Medulla oblongata (tissue), 1 donor: ENCODE results near the gene SERPINC1.
"Not testable (repeated sequence)": the region's sequence is repeated elsewhere in the genome, so short reads cannot be mapped to it uniquely, and the experiment has no call there.

Source experiments
- DNase-seq: peaks from one replicate; pipeline ENCODE4 v3.0.0-alpha.2; 2015; ENCODE audit errors: extremely low spot score

The SERPINC1 gene

DNA sequence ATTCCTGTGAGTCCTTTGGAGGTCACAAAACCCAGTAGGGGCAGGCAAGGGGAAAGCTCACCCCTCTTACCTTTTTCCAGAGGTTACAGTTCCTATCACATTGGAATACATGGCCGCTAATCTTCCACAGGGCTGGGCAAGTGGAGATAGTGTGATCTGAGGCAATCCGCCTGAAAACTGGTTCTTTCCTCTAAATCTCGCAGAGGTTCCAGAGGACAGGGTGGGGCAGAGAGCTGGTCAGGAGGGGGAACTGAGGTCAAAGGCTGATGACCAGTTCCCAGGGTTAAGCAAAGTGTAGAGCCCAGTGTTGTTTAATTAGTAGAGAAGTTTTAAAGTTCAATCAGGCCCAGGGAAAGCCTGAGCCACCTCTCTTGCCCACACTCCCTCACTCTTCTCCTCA lies at the start of gene SERPINC1:
Gene SERPINC1 (minus strand): TSS at position 179 of the 400 bp plus-strand sequence. CDS start 68 bp downstream, at position 111.
- no peak for DNase-seq

DNA sequence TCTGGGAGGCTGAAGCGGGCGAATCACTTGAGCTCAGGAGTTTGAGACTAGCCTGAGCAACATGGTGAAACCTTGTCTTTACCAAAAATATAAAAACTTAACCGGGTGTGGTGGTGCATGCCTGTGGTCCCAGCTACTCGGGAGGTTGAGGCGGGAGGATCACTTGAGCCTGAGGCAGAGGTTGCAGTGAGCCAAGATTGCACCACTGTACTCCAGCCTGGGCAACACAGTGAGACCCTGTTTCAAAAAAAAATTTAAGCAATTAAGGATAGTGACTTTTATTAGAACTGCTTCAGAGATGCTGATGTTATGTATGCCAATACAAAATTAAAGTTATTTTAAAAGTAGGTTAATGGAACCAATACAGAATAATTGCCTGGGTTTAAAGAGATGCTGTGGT lies 48.8 kb upstream of the SERPINC1 start:
- DNase-seq: not testable (repeated sequence)

DNA sequence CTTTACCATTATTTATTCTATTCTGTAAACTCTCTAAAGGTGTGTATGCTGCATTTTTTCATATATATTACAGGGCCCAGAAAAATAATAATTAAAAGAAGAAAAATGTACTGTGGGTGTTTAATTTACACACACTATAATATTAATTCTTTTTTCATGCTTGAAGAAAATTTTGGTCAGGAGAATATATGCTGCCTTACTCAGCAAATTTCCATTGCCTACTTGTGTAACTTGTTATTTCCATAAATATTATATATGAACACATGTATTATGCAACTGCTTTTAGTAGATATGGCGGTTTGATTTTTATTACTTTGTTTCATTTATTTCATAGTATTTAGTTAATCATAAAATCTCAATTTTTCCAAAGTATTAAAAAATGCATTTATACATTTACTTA lies 46.4 kb upstream of the SERPINC1 start:
- no peak for DNase-seq

DNA sequence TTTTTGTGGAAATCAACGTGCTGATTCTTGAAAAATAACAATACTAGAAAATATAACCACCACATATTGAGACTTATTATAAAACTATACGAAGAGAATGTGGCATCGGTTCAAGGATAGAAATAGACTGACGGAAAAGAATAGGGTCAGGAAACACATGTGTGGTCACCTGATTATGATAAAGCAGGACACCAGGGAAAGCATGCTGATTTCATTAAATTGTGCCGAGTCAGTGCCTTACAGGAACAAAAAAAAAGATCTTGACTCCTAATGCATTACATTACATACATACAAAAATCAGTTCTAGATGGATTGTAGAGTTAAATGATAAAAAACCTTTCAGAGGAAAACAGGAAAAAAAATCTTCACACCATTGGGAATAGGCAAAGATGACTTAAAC lies 43.5 kb upstream of the SERPINC1 start:
- no peak for DNase-seq

DNA sequence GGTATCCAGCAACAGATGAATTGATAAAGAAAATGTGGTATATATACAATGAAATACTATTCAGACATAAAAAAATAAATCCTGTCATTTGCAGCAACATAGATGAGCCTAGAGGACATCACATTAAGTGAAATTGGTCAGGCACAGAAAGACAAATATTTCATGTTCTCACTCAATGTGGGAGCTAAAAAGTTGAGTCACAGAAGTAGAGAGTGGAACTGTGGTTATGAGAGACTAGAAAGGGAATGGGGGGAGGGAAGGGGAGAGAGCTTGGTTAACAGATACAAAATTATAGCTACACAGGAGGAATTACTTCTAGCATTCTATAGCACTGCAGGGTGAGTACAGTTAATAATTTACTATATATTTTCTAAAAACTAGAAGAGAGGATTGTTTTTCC lies 37.1 kb upstream of the SERPINC1 start:
- no peak for DNase-seq

DNA sequence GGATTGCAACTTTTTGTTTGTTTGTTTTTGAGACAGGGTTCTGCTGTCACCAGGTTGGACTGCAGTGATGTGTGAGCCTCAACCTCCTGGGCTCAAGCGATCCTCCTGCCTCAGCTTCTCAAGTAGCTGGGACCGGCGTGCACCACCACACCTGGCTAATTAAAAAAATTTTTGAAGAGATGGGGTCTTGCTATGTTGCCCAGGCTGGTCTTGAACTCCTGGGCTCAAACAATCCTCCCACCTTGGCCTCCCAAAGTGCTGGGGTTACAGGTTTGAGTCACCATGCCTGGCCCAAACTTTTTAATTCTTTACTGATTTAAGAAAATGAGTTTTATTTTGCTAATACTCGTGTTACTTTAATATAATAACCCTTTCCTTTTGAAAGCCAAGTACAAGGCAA lies 31.5 kb upstream of the SERPINC1 start:
- DNase-seq: no peak

DNA sequence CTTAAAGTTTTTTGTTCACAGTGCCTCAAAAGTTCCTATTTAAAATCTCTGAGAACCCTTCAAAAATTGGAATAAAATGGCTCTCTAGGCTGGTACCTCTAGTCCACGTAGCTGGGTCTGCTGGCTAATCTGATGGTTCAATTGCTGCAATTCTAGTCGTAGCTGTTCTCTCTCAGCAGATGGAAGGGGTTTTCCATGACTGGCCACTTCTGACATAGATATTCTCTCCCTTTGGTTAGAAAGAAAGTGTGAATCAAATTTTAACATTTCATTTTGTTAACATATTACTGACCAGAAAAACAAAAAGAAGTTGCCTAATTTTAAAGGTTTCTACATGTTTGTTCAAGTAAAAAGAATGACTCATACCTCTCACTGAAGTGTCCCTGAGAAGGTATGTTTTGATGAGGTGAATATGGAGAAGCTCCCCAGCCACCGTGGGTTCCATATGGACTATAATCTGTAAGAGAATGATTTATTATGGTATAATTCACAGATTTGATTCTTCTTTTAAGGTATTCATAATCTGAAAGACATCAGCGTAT lies 29.3 kb upstream of the SERPINC1 start:
- no peak for DNase-seq

DNA sequence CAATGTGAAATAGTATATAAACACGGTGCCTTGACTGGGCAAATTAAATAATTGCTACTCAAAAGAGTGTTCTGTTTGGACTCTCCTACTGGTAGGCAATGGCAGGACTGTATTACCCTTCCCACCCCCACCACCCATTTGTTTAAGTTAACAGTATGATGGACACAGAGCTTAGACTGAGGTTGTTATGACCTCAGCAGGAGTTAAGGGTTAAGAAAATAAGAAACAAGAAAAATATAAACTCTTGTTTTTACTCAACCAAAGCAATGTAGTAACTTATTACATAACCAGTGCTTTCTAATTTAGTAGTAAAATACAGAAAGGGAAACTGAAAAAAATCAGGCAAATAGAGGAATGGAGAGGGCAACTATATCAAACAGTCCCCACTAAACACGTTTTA lies 19.9 kb upstream of the SERPINC1 start:
- DNase-seq: no peak

DNA sequence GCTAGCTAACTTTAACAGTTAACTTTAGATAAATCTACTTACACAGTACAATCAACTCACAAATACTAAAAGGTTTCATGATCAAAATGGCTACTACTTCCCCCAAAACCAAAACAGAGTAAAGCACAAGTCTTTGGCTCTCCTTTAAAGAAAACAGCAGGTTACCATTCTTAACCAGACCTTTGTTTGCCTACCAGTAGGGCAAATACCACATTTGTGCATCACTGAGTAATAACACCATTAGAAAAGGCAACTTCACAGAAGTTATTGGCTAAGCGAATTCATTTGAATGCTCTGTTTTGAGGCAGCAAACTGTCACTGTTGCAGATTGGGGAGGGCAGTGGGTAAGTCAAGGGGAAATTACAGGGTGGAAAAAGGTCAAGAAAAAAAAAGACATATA lies 17.3 kb upstream of the SERPINC1 start:
- DNase-seq: no peak

DNA sequence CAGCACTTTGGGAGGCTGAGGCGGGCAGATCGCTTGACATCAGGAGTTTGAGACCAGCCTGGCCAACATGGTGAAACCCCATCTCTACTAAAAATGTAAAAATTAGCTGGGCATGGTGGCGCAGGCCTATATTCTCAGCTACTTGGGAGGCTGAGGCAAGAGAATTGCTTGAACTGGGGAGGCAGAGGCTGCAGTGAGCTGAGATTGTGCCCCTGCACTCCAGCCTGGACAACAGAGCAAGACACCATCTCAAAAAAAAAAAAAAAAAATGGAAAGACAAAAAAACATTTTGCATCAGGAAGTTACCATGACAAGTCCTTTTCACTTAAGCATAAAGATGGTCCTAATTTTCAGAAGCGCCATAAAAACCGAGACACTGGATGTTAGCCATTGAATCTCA lies 13.4 kb upstream of the SERPINC1 start:
- not testable (repeated sequence) for DNase-seq

DNA sequence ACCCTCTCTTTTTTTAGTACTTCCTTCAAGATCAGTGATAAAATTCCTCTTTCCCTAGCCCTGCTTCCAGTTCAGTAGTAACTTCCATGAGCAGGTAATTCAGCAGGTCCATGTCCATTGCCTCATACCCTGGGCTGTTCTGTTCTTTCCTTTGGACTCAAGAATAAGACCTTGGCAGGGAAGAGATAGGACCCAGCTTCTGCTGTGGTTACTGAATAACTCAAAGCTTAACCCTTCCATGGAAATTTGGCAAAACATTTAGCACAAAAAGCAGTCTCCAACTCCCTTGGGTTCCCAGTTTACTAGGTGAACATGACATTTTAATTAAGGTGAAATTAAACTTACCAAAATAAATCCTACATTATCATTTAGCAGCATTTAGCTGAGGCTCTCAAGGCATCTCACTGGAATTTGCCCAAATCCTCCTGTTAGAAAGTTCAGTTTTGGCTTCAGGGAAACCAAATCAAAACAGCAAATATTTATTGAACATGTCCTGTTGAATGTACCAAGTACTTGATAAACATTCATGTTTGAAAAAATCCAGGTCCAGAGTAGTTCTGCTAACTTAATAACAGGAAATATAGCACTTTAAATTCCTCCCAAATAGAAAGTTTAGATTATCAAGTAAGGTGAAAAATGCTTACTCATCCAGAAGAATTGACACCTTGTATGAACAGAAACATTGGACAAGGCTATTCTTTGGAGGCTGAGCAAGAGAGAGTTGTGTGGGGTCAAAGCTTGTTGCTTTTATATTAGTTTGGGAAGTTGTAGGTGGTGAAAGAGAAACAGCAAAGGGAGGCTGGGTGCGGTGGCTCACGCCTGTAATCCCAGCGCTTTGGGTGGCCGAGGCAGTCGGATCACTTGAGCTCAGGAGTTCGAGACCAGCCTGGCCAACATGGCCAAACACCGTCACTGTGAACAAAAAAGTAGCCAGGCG lies 8.4 kb upstream of the SERPINC1 start:
- no peak for DNase-seq

DNA sequence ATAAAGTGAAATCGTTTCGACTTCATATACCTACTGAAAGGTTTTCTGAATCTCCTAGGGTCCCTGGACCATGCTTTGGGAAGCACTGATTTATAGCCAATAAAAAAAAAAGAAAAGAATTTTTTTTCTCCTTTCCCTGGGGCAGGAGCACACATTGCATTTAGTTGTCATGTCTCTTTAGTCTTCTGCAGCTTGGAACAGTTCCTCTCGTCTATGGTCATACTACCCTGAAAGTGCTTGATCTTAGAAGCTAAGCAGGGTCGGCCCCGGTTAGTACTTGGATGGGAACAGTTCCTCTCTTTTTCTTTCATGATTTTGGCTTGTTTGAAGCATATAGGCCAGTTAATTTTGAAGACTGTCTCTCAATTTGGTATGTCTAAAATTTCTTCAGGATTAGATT lies 3.7 kb upstream of the SERPINC1 start:
- no peak for DNase-seq

DNA sequence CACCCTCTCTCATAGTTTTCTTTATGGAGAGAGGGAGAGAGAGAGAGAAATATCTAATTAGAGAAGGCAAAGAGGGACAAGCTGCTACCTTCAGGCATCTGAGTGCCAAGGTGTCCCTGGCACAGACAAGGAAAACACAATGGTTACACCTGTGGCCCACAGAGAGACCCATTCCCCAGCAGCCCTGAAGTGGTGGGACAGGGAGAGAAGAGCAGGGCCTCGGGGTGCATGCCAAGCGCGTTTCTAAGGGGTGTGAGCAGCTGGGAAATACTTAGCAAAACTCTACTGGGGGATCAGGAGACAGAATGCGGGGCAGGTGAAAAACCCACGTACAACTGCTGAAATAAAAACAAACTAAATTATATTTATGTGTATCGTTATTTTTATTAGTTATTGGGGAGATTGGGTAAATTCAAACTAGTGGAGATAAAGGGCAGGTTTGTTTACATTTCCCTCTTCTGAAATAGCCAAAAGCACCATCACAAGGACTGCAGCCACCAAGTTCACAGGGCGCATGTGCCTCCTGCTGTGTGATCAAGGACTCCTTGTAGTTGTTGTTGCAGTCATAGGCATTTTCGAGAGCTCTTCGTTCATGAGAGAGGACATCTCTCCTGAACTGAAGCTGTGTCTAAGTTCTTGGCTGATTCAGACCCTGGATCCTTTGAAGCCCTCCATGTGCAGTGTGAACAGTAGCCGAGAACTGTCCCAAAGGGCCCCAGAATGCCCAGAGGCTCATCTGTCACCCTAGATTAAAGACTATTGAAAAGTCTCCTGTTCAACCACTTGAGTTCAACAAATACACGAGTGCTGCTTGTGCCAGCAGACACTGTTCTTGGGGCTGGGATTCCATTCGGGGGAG lies 737 bp upstream of the SERPINC1 start:
- no peak for DNase-seq

DNA sequence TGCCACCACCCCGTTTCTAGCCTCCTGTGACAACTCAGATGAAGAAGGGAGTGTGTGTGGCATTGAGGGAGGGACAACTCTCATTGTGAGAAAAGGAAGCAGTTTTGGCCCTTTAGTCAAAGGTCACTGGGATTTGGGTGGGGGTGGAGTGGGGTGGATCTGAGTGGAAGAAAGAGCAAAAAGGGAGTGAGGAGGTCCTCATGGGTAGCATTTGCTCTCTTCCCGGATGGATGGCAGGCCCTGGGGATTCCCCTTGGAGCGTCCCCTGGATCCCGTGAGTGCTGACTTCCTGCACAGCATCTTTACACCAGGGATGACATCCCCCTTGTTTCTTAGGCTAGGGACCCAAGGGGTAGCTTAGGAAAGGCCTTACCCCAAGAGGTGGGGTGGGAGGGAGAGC lies 460 bp downstream of the SERPINC1 start:
- no peak for DNase-seq

DNA sequence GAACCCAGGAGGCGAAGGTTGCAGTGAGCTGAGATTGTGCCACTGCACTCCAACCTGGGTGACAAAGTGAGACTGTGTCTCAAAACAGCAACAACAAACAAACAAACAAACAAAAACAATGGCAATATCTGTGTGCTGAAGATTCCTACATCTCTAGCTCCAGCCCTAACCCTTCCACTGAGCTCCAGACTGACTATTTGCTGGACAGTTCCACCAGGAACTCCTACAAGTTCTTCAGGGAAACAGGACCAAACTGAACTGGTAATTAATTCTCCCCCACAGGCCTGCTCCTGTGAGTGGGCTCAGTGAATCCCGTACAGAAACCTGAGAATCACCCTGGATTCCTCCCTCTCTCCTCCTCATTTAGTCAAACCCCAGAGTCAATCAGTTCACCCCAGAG lies 1.5 kb downstream of the SERPINC1 start:
- DNase-seq: no peak

DNA sequence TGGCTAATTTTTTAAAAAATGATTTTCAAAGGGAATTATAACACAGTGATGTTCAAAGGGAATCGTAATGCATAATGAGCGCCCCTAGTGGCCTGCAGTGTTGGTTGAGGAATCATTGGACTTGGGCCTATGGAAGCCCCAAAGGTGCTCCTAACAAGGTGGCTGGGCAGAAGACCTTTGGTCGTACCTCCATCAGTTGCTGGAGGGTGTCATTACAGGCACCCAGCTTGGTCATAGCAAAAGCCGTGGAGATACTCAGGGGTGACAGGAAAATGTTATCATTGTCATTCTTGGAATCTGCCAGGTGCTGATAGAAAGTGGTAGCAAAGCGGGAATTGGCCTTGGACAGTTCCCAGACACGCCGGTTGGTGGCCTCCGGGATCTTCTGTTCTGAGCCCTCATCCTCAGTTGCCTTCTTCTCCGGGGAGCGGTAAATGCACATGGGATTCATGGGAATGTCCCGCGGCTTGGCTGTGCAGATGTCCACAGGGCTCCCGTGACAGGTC lies 2.7 kb downstream of the SERPINC1 start:
- DNase-seq: no peak

DNA sequence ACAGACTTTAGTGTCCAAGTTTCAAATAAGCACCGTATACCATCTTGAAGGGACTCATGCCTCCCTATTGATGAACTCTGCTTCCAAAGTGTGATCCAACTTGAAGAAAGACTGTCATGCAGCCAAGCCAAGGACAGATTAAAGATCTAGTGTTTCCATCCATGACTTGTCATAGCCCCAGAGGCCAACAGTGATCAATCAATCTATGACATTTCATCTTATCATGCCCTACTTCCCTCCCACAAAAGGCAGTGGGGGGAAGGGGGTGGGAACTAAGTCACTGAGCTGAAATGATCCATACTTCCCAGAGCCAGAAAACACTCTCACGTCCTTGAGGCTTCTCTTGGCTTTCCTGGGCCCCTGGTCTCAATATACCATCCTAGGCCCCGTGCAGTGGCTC lies 4.0 kb downstream of the SERPINC1 start:
- DNase-seq: no peak

DNA sequence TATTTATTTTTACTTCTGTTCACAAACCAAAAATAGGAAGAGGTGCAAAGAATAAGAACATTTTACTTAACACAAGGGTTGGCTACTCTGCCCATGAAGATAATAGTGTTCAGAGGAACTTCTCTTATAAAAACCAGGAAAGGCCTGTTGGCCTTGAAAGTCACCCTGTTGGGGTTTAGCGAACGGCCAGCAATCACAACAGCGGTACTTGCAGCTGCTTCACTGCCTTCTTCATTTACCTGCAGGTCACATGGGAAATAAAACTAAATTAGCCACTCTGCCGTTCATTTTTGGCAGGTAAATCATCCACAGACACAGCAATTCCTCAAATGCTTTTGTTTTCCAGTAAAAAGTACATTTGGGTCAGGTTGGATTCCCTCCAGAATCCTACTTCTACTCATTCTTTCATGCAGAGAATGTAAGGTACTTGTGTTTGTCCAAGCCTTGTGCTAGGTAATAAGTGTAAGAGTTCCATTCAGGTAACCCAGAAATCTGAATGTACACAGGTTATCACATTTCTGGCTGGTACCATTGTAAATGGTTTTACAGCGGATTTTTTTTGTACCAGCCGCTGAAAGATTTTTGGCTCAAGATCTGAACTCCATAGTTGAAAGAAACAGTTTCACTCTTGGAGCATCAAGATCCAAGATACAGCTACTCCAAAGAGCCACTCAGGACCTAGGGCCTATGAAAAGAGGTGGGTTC lies 13.1 kb downstream of the SERPINC1 start:
- DNase-seq: no peak

DNA sequence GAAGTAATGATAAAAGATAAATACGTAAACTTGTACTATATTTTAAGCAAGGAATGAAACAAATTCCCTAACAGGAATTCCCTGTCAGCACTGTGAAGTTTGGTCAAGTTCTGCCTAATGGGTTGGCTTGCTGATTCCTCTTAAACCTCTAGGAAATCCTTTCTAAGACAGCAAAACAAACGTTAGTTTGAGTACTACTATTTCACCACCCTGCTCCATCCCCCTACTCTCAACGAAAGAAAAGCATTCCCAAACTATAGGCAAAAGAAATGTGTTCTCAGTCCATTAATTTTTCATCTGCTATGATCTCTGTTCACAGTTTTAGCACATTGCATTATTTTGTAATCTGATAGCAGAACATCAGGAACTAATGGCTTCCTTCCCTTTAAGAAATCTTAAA lies 16.1 kb downstream of the SERPINC1 start:
- DNase-seq: no peak

DNA sequence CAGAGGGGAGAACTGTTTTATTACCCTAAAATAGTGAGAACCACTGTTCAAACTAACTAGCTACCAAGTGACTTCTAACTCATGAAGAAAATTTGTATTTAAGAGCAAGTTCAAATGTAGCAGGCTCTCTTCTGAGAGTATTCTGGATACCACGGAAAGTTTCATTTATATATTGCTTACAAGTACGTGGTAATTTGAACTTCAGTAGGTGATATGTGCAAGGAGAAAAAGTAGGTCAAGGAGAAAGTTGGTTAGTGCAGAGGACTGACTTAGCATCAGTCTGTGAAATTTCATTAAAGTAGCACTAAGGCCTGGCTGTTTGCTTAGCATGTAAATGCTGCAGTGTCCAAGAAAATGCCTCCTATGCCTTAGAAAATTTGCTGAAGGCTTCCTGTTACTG lies 16.7 kb downstream of the SERPINC1 start:
- DNase-seq: no peak

DNA sequence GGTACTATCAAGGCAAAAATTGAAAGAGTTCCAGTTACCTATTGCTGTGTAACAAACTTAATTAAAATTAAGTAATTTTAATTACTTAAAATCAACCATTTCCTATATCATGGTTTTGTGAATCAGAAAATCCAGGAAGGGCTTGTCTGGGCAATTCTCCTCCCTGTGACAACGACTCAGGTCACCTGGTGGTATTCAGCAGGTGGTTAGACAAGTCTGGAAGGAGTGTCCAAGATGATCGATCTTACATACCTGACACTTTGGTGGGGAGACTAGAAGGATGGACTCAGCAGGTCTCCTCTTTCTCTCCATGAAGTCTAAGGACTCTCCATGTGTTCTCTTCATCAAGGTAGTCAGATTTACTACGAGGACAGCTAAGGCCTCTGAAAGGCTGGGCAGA lies 22.9 kb downstream of the SERPINC1 start:
- DNase-seq: no peak

DNA sequence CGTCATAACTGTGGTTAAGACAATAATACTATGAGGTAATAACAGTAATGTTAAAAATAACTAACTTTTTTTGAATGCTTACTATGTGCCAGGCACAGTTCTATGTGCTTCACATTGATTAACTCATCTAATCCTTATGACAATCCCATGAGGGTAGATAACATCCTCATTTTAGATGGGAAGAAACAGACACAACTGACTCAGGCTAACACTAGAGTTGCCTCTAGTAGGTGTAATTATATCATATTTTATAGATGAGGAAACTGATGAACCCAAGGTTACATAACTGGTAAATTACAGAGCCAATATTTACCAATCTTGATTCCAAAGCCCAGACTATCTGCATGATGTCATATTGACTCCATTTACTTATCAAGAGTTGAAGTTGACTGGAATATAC lies 23.5 kb downstream of the SERPINC1 start:
- DNase-seq: no peak
